Measurements from ENCODE around the gene IL1RL2.

DNA sequence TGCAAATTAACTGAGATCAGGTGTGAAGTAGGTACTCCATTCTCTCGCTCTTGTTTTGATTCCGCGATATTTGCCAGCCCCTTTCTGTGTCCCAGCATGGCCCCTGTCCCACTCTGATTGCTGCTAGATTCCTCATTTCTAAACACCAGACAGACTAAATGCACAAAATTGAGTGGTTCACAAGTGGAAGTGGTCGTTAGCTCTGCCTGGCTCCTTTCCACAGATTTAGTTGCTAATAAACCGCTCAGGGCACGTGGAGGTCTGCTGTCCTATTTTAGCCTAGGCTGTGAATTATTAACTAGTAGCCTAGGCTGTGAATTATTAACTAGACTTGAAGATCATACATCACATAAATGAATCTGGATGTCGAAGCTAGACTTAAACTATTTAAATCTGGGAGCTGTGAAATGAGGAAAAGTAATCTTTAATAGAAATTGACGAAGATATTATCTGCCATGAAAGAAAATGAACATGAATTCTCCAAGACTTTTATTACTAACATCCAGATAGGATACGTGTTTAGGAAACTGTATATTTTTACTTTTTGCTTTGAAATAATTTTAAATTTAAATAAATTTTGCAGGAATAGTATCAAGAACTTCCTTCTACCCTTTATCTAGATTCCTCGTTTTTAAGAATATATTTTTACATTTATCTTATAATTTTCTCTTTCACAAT, 3.7 kb downstream of the IL1RL2 start:
- TF ChIP-seq, protein P1, sequence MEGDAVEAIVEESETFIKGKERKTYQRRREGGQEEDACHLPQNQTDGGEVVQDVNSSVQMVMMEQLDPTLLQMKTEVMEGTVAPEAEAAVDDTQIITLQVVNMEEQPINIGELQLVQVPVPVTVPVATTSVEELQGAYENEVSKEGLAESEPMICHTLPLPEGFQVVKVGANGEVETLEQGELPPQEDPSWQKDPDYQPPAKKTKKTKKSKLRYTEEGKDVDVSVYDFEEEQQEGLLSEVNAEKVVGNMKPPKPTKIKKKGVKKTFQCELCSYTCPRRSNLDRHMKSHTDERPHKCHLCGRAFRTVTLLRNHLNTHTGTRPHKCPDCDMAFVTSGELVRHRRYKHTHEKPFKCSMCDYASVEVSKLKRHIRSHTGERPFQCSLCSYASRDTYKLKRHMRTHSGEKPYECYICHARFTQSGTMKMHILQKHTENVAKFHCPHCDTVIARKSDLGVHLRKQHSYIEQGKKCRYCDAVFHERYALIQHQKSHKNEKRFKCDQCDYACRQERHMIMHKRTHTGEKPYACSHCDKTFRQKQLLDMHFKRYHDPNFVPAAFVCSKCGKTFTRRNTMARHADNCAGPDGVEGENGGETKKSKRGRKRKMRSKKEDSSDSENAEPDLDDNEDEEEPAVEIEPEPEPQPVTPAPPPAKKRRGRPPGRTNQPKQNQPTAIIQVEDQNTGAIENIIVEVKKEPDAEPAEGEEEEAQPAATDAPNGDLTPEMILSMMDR (IDR thresholded peaks at IDR 0.05), result no peak
- no peak for TF ChIP-seq POLR2AphosphoS5 (IDR thresholded peaks at IDR 0.05; ENCODE audit: low read depth, low read length)
- TF ChIP-seq SIN3A (IDR thresholded peaks at IDR 0.05; ENCODE audit: borderline replicate concordance, insufficient read depth, low read depth, low read length), result no peak
- TF ChIP-seq TCF7L2 (IDR thresholded peaks at IDR 0.05; ENCODE audit: low read depth, low read length), result no peak
